Measurements from ENCODE around the gene TFPI. TPM values are rescaled to one million over a fixed set of nuclear protein-coding genes. Genes with fewer than 3 reads are reported as not detected.
"Not testable (repeated sequence)": the region's sequence is repeated elsewhere in the genome, so short reads cannot be mapped to it uniquely, and the experiment has no call there.

Gene TFPI
- total and polyA plus RNA-seq, 2 donors (not counting 1 experiment from before 2014, with no cell fraction given): not detected

- WGBS (ENCODE audit: insufficient coverage): 70% methylated on average over 2 of the region's 4 CpGs
- H3K9ac ChIP-seq (ENCODE audit: low read length): no peak overlapping the region
- no peak overlapping the region for H3K4me2 ChIP-seq (replicated peaks; ENCODE audit: low read depth, low read length, poor library complexity, severe bottlenecking)
- no peaks in the 10 kb centered on the region for H3K36me3 ChIP-seq (replicated peaks in 1 of 2; ENCODE audit: control extremely low read depth in 1 of 2, control insufficient read depth in 1 of 2, extremely low read depth in 1 of 2, insufficient read depth in 2 of 2, low read length in 1 of 2)
- ChIA-PET POLR2A (no interaction called here), CTCF (no interaction called here)
- H4K20me1 ChIP-seq (ENCODE audit: control insufficient read depth, insufficient read depth, low read length, poor library complexity, severe bottlenecking): no peaks in the 10 kb centered on the region
- Mint-ChIP-seq H3K27me3 (no peaks in the 10 kb centered on the region), H3K27ac (no peak overlapping the region), H3K9me3 (ENCODE audit: insufficient read depth) (peaks cover 2% of the 10 kb centered on the region), H3K4me3 (no peak overlapping the region), H3K4me1 (no peaks in the 10 kb centered on the region)
- intact Hi-C loops (cut with micrococcal nuclease): no loop called here
- H3K9me3 ChIP-seq (ENCODE audit: control extremely low read depth in 1 of 3, control insufficient read depth in 2 of 3, insufficient read depth in 1 of 3, low read length in 2 of 3): peaks cover 0 to 8% (median 0%) of the 10 kb centered on the region in 3 donors
- no peak overlapping the region for H2AFZ ChIP-seq (ENCODE audit: insufficient read depth, low read depth, low read length, poor library complexity, severe bottlenecking)
- TF ChIP-seq EZH2 (IDR thresholded peaks at IDR 0.05; ENCODE audit: borderline replicate concordance, insufficient read depth, low read depth, low read length, poor library complexity, severe bottlenecking) (no peak), CTCF (IDR thresholded peaks at IDR 0.05) (no peak)
- H3K27me3 ChIP-seq (replicated peaks in 1 of 4; ENCODE audit: control extremely low read depth in 1 of 4, control insufficient read depth in 3 of 4, insufficient read depth in 4 of 4, low read length in 3 of 4): no peaks in the 10 kb centered on the region
- DNase-seq: no peak
- no peaks in the 10 kb centered on the region for H3K79me2 ChIP-seq (ENCODE audit: control insufficient read depth, insufficient read depth, low read length)
- no peak overlapping the region for H3K27ac ChIP-seq (ENCODE audit: low read length in 2 of 2)
- H3K4me3 ChIP-seq (ENCODE audit: control extremely low read depth in 1 of 5, extremely low read depth in 1 of 5, insufficient read depth in 1 of 5, low read depth in 2 of 5, low read length in 4 of 5): no peak overlapping the region
- H3K4me1 ChIP-seq (ENCODE audit: control insufficient read depth in 2 of 2, insufficient read depth in 2 of 2, low read length in 2 of 2): no peaks in the 10 kb centered on the region
- no peak for ATAC-seq (ENCODE audit: low read depth)
These were observed 39.3 kb downstream of the TFPI start for GRCh38 chr2:187514930-187515329.

- H3K4me3 ChIP-seq (ENCODE audit: control extremely low read depth in 1 of 5, extremely low read depth in 1 of 5, insufficient read depth in 1 of 5, low read depth in 2 of 5, low read length in 4 of 5); H3K79me2 ChIP-seq (ENCODE audit: control insufficient read depth, insufficient read depth, low read length); H3K4me1 Mint-ChIP-seq; H3K9ac ChIP-seq (ENCODE audit: low read length); H3K27me3 ChIP-seq (replicated peaks in 1 of 4; ENCODE audit: control extremely low read depth in 1 of 4, control insufficient read depth in 3 of 4, insufficient read depth in 4 of 4, low read length in 3 of 4); H3K9me3 ChIP-seq (ENCODE audit: control extremely low read depth in 1 of 3, control insufficient read depth in 2 of 3, insufficient read depth in 1 of 3, low read length in 2 of 3); ATAC-seq (ENCODE audit: low read depth); H3K36me3 ChIP-seq (replicated peaks in 1 of 2; ENCODE audit: control extremely low read depth in 1 of 2, control insufficient read depth in 1 of 2, extremely low read depth in 1 of 2, insufficient read depth in 2 of 2, low read length in 1 of 2); H4K20me1 ChIP-seq (ENCODE audit: control insufficient read depth, insufficient read depth, low read length, poor library complexity, severe bottlenecking); CTCF ChIA-PET; intact Hi-C loops (cut with micrococcal nuclease); H3K27ac Mint-ChIP-seq; H3K4me2 ChIP-seq (replicated peaks; ENCODE audit: low read depth, low read length, poor library complexity, severe bottlenecking); H3K4me1 ChIP-seq (ENCODE audit: control insufficient read depth in 2 of 2, insufficient read depth in 2 of 2, low read length in 2 of 2); H3K27ac ChIP-seq (ENCODE audit: low read length in 2 of 2); POLR2A ChIA-PET; H3K27me3 Mint-ChIP-seq; H3K4me3 Mint-ChIP-seq; H2AFZ ChIP-seq (ENCODE audit: insufficient read depth, low read depth, low read length, poor library complexity, severe bottlenecking); DNase-seq; H3K9me3 Mint-ChIP-seq (ENCODE audit: insufficient read depth): not testable (repeated sequence)
- 90% methylated on average over 6 of the region's 6 CpGs for WGBS (ENCODE audit: insufficient coverage)
These were observed 39.9 kb downstream of the TFPI start for GRCh38 chr2:187514235-187514829.

GRCh38 chr2:187513460-187514234 is 40.6 kb downstream of the TFPI start:
- CTCF ChIA-PET; H3K4me1 Mint-ChIP-seq; H3K9me3 ChIP-seq (ENCODE audit: control extremely low read depth in 1 of 3, control insufficient read depth in 2 of 3, insufficient read depth in 1 of 3, low read length in 2 of 3); H3K27me3 Mint-ChIP-seq; H3K79me2 ChIP-seq (ENCODE audit: control insufficient read depth, insufficient read depth, low read length); H3K9ac ChIP-seq (ENCODE audit: low read length); H3K27ac Mint-ChIP-seq; intact Hi-C loops (cut with micrococcal nuclease); H3K4me3 Mint-ChIP-seq; H3K4me3 ChIP-seq (ENCODE audit: control extremely low read depth in 1 of 5, extremely low read depth in 1 of 5, insufficient read depth in 1 of 5, low read depth in 2 of 5, low read length in 4 of 5); H2AFZ ChIP-seq (ENCODE audit: insufficient read depth, low read depth, low read length, poor library complexity, severe bottlenecking); ATAC-seq (ENCODE audit: low read depth); DNase-seq; H3K4me2 ChIP-seq (replicated peaks; ENCODE audit: low read depth, low read length, poor library complexity, severe bottlenecking); H4K20me1 ChIP-seq (ENCODE audit: control insufficient read depth, insufficient read depth, low read length, poor library complexity, severe bottlenecking); H3K27ac ChIP-seq (ENCODE audit: low read length in 2 of 2); POLR2A ChIA-PET; H3K36me3 ChIP-seq (replicated peaks in 1 of 2; ENCODE audit: control extremely low read depth in 1 of 2, control insufficient read depth in 1 of 2, extremely low read depth in 1 of 2, insufficient read depth in 2 of 2, low read length in 1 of 2); H3K4me1 ChIP-seq (ENCODE audit: control insufficient read depth in 2 of 2, insufficient read depth in 2 of 2, low read length in 2 of 2); H3K27me3 ChIP-seq (replicated peaks in 1 of 4; ENCODE audit: control extremely low read depth in 1 of 4, control insufficient read depth in 3 of 4, insufficient read depth in 4 of 4, low read length in 3 of 4); H3K9me3 Mint-ChIP-seq (ENCODE audit: insufficient read depth): not testable (repeated sequence)
- 92% methylated on average over 2 of the region's 5 CpGs for WGBS (ENCODE audit: insufficient coverage)
